Right cardiac atrium (tissue), 5 donors: ENCODE measurements around the gene MYO9B. TPM values are rescaled to one million over a fixed set of nuclear protein-coding genes. Genes with fewer than 3 reads are reported as not detected.

Experiments used
- ATAC-seq, 2 donors: fragments of 200-7000 bp; cut with Tn5 transposase; one replicate each; pipeline versions ENCODE4 v1.8.0 to v1.9.1; 2020; ENCODE audit warnings: moderate library complexity in 2 of 2, mild to moderate bottlenecking in 1 of 2
- DNase-seq, 3 donors: peaks; one replicate each; pipeline ENCODE4 v3.0.0-alpha.2; 2020
- H3K27ac ChIP-seq: one replicate; pipeline ENCODE4 v1.5.1; 2013; ENCODE audit warnings: mild to moderate bottlenecking, low read length, control low read depth, moderate library complexity
- H3K27me3 ChIP-seq: one replicate; pipeline ENCODE4 v1.6.1; 2013; ENCODE audit not compliant: control insufficient read depth, insufficient read depth
- H3K4me1 ChIP-seq: one replicate; pipeline ENCODE4 v1.6.1; 2013; ENCODE audit warnings: low read length; ENCODE audit not compliant: control insufficient read depth, insufficient read depth
- H3K4me3 ChIP-seq: one replicate; pipeline ENCODE4 v1.5.1; 2013; ENCODE audit warnings: low read length, control low read depth
- H3K9me3 ChIP-seq: one replicate; pipeline ENCODE4 v1.6.1; 2013; ENCODE audit warnings: low read length; ENCODE audit not compliant: control insufficient read depth
- WGBS: extraction: QIAGEN DNeasy Blood & Tissue Kit; methylation state at CpG from one replicate; pipeline ENCODE4 v1.1.7; 2013; 5-methylcytosine and 5-hydroxymethylcytosine counted together
- intact Hi-C, 4 donors: fragments of 100-400 bp; cut with DNase I; formaldehyde crosslinking; loops; one replicate each; pipeline versions ENCODE4 v1.11.0 to v1.14.0; 2022 to 2023
- polyA plus RNA-seq: library from polyadenylated mRNA; stranded (reverse); fragments of 200-250 nt; gene quantifications from one replicate; pipeline ENCODE4 v1.2.3, GENCODE V29; 2013
- total RNA-seq, 4 donors: library from RNA; stranded (reverse); fragmentation: NEBNext Ultra II Directional; extraction: Animal tissue kit (Norgen Biotek cat#: 25700); gene quantifications; one replicate each; pipeline ENCODE4 v1.2.1, GENCODE V29; 2021
- donor health status: healthy with polysubstance abuse.
- donor health status: DM: no; HTN: yes; CAD: no.
- donor health status: DM: no; HTN: no; CAD: no.
- donor health status: DM: no; HTN: yes; CAD: no; lungs with severe emphysema.
- donor health status: DM: yes; HTN: yes; CAD: no.

Gene MYO9B
- total and polyA plus RNA-seq, 5 donors: 30.0 to 42.1 (median 35.8) TPM

DNA sequence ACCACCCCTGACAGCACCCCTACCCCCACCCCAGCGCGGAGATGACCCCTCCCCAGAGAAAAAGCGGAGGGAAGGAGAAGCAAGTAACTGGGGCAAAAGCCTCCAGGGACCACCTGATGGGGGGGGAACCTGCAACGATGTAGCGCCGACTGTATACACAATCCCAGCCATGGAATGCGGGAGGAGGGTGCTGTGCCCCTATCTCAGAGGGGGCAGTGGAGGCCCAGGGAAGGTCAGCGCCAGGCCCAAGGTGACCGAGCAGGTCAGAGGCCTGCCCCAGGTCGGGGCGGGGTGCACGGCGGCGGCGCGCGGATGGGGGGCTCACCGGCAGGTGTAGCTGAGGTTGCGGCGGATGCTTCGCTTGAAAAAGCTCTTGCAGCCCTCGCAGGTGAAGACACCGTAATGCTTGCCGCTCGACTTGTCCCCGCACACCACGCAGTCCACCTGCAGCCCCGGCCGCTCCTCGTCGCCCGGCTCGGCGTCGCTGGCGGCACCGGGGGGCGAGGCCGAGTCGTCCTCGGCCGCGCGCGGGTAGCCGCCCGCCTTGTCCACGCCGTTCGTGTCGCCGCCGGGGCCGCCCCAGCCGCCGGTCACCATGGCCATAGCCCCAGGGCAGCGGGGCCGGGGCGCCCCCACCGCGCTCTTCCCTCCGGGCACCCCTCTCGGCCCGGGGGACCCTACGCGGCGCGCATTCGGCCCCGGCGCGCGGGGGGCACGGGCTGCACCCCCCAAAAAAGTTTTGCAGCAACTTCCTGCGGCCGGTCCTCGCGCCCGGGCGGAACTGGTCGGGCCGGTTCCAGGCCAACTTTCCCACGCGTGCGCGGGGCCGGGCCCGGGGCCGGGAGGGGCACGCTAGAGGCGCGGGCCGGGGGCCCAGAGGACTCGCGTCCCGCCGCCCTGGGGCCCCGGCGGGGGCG lies 169.3 kb downstream of the MYO9B start:
- H3K4me1 ChIP-seq: peaks cover 3% of the 10 kb centered on the region
- no peaks in the 10 kb centered on the region for H3K27me3 ChIP-seq
- ATAC-seq (no peak), DNase-seq (peak; percentile 56 to 84 (median 78))
- peak overlapping the region; percentile 73 for H3K27ac ChIP-seq
- no peaks in the 10 kb centered on the region for H3K9me3 ChIP-seq
- intact Hi-C loops: no loop called here
- under 1% methylated on average over 100 of the region's 100 CpGs for WGBS
- H3K4me3 ChIP-seq: peak overlapping the region; percentile 88

DNA sequence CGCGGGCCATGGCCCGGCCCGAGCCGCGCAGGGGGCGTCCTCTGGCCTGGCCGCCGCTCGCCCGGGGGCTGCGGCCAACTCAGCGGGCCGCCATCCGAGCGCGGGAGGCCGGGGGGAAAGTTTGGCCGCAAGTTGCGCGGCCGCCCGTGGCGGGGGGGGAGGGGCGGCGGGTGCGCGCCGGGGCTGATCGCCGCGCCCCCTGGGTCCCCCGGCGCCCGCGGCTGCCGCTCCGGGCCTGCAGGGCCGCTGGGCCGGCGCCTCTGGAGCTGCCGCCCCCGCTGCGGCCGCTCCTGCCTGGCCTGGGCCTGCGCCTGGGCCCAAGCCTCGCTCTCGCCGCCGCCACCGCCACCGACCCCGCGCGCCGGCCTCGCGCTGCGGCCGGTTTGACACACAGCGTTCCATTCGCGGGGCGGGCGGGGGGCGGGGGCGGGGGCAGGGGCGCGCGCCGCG lies 170.0 kb downstream of the MYO9B start, which contains the start of gene NR2F6:
NR2F6 (minus strand) TSS at position 385 of the 450 bp plus-strand sequence. CDS start 699 bp downstream, outside the sequence.
- Histone ChIP-seq H3K9me3 (no peaks in the 10 kb centered on the region), H3K27me3 (no peaks in the 10 kb centered on the region), H3K27ac (peak within 1 kb of the TSS; percentile 74), H3K4me1 (peaks cover 3% of the 10 kb centered on the region), H3K4me3 (peak within 1 kb of the TSS; percentile 88)
- DNase-seq (no peak), ATAC-seq (no peak)
- WGBS: under 1% methylated on average over 69 of the region's 72 CpGs
- intact Hi-C loops: no loop called here

DNA sequence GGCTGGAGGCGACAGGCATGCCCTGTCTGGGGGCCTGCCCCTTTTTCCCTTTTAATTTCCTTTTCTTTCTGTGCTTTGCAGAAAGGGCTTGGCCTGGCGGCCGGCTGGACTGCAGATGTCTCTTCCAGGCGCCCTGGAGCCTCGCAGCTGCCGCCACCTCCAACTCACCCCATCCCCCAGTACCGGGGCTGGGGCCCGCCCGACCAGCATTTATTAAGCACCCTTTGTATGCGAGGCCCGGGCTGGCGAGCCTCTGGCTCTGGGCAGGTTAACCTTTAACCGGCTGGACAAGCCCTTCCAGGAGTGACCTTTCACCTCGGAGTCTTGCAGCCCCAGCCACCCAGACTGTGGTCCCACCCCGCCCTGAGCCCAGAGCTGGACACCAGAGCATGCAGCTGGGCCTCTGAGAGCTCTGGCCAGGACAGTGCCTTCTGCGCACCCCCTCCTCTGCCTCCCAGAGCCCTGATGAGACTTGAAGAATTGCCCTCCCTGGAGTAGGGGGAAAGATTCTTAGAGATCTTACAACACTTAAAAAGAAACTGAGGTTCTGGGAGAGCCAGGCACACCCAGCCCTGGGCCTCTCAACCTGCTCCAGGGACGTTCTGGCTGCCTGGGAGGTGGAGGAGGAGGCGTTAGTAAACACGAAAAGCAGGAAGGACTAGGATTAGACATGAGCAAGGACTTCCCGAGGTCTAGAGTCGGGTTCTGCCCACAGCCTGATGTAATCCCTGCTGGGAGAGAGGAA lies 171.3 kb downstream of the MYO9B start:
- peak overlapping the region; percentile 88 for H3K4me3 ChIP-seq
- H3K27ac ChIP-seq: peak overlapping the region; percentile 74
- H3K9me3 ChIP-seq: no peaks in the 10 kb centered on the region
- ATAC-seq (peak; percentile 3 to 22), DNase-seq (peak; percentile 49 to 85 (median 79))
- intact Hi-C loops: no loop called here
- WGBS: 14% methylated on average over 21 of the region's 21 CpGs
- H3K27me3 ChIP-seq: no peaks in the 10 kb centered on the region
- peaks cover 3% of the 10 kb centered on the region for H3K4me1 ChIP-seq

DNA sequence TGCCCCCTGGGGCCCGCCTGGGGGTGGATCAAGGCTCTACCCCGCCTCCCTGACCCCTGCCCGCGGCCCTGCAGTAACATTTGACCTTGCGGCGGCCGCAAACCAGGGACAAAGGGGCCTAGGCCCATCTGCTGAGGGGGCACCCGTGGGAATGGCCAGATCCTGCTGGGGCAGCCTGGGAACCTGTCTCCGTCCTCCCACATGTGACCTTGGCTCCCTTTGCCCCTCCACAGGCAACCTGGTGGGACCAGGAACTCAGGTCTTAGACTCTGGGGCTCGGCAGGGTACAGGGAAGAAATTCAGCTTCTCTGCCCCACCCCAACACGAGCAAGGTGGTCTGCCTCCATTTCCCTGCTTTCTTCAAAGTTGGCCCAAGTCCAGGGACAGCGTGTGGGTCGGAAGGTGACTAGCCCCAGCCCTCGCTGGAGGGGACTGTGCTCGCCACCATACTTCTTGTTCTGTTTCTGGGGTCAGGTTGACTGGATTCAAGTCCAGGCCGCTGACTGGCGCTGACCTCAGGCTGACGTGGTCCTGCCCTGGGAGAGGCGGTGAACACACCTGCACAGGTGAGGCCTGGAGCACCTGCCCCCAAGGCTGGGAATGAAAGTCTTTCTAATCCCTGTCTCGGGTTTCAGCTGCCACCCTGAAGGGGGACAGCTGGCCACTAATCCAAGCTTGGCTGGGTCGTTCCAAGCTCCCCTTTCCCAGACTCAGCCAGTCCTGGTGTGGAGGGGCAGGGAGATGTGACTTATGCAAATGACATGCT lies 172.6 kb downstream of the MYO9B start:
- WGBS: 67% methylated on average over 21 of the region's 21 CpGs
- no peak for DNase-seq
- intact Hi-C loops: no loop called here
- Histone ChIP-seq H3K4me3 (no peak overlapping the region), H3K27ac (no peak overlapping the region), H3K9me3 (no peaks in the 10 kb centered on the region), H3K4me1 (peaks cover 3% of the 10 kb centered on the region), H3K27me3 (no peaks in the 10 kb centered on the region)
- no peak for ATAC-seq

DNA sequence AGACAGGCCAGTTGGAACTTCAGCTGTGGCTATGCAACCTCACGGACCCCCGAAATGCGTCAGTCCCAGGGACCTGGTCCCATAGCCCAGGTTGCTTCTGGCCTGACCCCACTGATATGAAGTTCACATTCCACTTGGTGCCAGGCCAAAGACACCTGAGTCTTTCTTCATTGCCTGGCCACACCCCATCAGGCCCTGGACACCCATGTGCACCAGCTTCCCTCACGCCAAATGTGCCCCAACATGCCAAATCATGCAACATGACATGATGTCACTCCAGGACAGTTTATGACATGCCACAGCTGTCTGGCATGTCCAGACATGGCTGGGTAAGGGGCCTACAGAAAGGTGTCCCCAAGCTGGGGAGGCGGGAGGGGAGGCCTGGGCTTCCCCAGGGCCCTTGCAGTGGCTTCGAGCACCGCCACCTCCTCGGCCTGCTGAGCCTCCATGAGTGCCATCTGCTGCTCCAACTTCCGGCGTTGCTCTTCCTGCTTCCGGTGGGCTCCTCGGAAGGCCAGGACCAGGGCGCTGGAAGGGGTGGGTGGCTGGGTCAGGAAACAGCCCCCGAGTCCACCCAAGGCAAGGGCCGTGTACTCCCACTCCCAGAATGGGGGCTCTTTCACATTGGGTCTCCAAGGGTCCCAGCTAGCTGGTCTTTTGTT lies 174.4 kb downstream of the MYO9B start:
- ATAC-seq (no peak), DNase-seq (peak in 1 of 3 donors; percentile 26)
- intact Hi-C loops: no loop called here
- Histone ChIP-seq H3K4me1 (peaks cover 3% of the 10 kb centered on the region), H3K27me3 (no peaks in the 10 kb centered on the region), H3K4me3 (no peak overlapping the region), H3K9me3 (no peaks in the 10 kb centered on the region), H3K27ac (no peak overlapping the region)
- WGBS: 77% methylated on average over 15 of the region's 15 CpGs

DNA sequence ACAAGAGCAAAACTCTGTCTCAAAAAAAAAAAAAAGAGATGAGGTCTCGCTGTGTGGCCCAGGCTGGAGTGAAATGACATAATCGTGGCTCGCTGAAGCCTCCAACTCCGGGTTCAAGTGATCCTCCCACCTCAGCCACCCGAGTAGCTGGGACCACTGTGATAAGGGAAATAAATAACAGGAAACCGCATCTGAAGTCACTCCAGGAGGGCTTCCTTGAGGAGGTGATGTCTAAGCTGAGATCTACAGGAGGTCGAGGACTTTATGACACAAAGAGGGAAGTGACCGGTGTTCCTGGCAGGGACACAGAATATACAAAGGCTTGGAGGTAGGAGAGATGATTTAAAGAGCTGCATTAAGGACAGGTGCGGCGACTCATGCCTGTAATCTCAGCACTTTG lies 179.1 kb downstream of the MYO9B start:
- H3K4me3 ChIP-seq: no peak overlapping the region
- no peak for ATAC-seq

DNA sequence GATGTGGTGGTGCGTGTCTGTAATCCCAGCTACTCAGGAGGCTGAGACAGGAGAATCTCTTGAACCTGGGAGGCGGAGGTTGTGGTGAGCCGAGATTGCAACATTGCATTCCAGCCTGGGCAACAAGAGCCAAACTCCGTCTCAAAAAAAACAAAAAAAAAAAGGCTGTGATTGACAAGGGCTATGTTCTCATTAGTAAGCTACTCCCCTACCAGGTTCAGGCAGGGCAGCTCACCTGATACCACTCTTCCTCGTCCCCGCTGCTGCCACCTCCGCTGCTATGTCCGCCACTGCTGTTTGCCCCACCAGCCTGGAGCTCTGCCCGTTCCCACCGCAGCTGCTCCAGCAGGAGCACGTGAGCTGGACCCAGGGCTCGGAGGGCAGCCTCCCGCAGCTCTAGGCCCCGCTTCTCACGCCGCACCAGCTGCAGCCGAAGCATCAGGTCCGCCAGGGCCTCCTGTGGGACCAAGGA lies 179.6 kb downstream of the MYO9B start:
- DNase-seq (peak in 1 of 3 donors; percentile 37), ATAC-seq (no peak)
- Histone ChIP-seq H3K27me3 (no peaks in the 10 kb centered on the region), H3K27ac (no peak overlapping the region), H3K9me3 (no peaks in the 10 kb centered on the region), H3K4me1 (no peaks in the 10 kb centered on the region), H3K4me3 (no peak overlapping the region)
- 73% methylated on average over 18 of the region's 18 CpGs for WGBS
- intact Hi-C loops: no loop called here

More for the DNA sequence above, 179.1 kb downstream of the MYO9B start:
- intact Hi-C loops: no loop called here
- H3K27me3 ChIP-seq: no peaks in the 10 kb centered on the region
- peak in 1 of 3 donors; percentile 13 for DNase-seq
- H3K27ac ChIP-seq: no peak overlapping the region
- H3K9me3 ChIP-seq: no peaks in the 10 kb centered on the region
- 78% methylated on average over 10 of the region's 10 CpGs for WGBS
- H3K4me1 ChIP-seq: no peaks in the 10 kb centered on the region

DNA sequence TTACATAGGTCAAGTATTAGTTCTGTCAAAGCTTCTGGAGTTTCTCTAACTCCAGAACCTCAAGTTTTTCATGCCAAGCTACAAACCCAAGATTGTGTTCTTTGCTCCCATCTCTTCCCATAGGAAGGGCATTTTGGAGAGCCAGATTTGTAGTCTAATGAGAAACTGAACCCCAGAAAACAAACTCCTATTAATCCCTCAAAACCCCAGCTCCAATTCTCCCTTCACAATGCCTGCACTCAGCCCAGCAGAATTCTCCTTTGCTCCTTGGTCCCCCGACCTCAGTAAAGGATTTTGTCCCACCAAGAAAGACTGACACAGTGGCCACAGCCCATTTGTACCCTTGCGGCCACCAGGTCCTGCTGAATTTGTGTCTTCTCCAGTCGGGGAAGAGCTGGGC lies 180.6 kb downstream of the MYO9B start:
- intact Hi-C loops: no loop called here
- H3K4me1 ChIP-seq: no peaks in the 10 kb centered on the region
- ATAC-seq (no peak), DNase-seq (no peak)
- H3K27me3 ChIP-seq: no peaks in the 10 kb centered on the region
- 85% methylated on average over 3 of the region's 3 CpGs for WGBS
- no peak overlapping the region for H3K4me3 ChIP-seq
- H3K27ac ChIP-seq: no peak overlapping the region
- H3K9me3 ChIP-seq: no peaks in the 10 kb centered on the region

DNA sequence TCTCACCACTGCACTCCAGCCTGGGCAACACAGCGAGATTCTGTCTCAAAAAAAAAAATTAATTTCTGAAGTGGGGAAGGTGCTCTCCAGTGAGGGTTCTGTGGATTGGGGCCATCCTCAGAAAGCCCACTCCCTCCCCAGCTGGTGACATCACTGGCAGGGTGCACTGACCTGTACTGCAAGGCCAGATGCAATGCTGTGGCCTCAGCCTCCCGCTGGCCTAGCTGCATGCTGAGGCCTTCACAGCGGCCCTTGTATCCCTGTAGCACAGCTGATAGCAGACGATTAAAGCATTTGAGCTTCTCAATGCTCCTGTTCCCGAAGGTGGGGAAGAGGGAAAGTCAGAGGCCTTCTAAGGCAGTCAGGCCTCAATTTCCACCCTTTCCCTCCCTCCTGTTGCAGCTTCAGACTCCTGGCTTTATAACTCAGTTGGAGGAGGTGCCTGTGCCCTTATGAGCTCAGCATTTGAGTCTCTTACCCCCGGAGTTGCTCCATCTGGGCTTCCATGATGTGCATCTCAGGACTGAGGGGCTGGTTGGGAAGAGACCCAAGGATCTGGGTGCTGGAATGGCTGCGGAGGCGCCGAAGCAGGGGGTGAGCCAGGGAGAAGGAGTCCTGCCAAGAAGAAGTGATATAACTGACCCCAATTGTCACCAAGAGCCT lies 183.7 kb downstream of the MYO9B start:
- ATAC-seq: no peak
- Histone ChIP-seq H3K27ac (no peak overlapping the region), H3K4me3 (no peak overlapping the region), H3K27me3 (no peaks in the 10 kb centered on the region), H3K9me3 (no peaks in the 10 kb centered on the region), H3K4me1 (no peaks in the 10 kb centered on the region)
- intact Hi-C loops: no loop called here
- WGBS: 91% methylated on average over 9 of the region's 9 CpGs
- peak in 1 of 3 donors; percentile 16 for DNase-seq

DNA sequence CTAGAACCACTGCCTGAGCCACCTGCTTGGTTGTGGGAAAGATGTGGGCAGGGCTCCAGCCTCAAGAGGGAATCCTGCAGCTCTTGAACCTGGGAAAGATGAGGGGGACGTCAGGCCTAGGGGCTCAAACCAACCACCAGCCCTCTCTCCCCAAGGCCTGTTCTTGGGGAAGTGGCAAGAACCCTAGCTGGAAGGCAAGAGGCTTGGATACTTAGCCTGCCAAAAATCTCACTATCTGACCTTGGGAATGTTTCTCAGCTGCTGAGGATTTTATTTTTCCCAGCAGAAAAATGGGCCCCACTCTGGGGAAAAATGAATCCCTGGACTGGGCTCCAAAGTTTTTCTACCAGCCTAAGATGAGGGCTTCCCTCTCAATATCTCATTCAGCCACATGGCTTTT lies 184.4 kb downstream of the MYO9B start:
- H3K9me3 ChIP-seq: no peaks in the 10 kb centered on the region
- WGBS: 53% methylated on average over 1 of the region's 1 CpG
- ATAC-seq (no peak), DNase-seq (peak in 1 of 3 donors; percentile 10)
- H3K4me3 ChIP-seq: no peak overlapping the region
- no peaks in the 10 kb centered on the region for H3K4me1 ChIP-seq
- no peak overlapping the region for H3K27ac ChIP-seq
- intact Hi-C loops: no loop called here
- H3K27me3 ChIP-seq: no peaks in the 10 kb centered on the region
